Sigmoid colon (tissue), 7 donors: Measurements from ENCODE around the gene AGXT. TPM values are rescaled to one million over a fixed set of nuclear protein-coding genes. Genes with fewer than 3 reads are reported as not detected.

Source experiments
- DNase-seq: peaks from one replicate; pipeline ENCODE4 v3.0.0-alpha.2; 2019
- H3K27ac ChIP-seq, 4 donors: fragments of 200-600 bp; sonication (generic); one replicate each; pipeline ENCODE4 v1.5.1; 2016 to 2019; ENCODE audit warnings: mild to moderate bottlenecking in 1 of 4
- H3K27me3 ChIP-seq, 3 donors: fragments of 200-600 bp; sonication (generic); one replicate each; pipeline ENCODE4 v1.5.1; 2019; ENCODE audit warnings: mild to moderate bottlenecking in 1 of 3
- H3K36me3 ChIP-seq, 4 donors: fragments of 200-600 bp; sonication (generic); one replicate each; pipeline ENCODE4 v1.5.1; 2016 to 2019
- H3K4me1 ChIP-seq, 4 donors: fragments of 200-600 bp; sonication (generic); one replicate each; pipeline ENCODE4 v1.5.1; 2017 to 2019
- H3K4me3 ChIP-seq, 4 donors: fragments of 200-600 bp; sonication (generic); one replicate each; pipeline ENCODE4 v1.5.1; 2017 to 2019; ENCODE audit warnings: mild to moderate bottlenecking in 2 of 4, moderate library complexity in 1 of 4
- H3K9me3 ChIP-seq, 4 donors: fragments of 200-600 bp in 3 of 4; sonication (generic) in 3 of 4; one replicate each; pipeline versions ENCODE4 v1.5.1 to v1.6.1; 2013 to 2019
- EP300 ChIP-seq, 4 donors: sonication (generic); formaldehyde crosslinking; IDR thresholded peaks; one replicate each; pipeline ENCODE4 v1.6.1; 2017; ENCODE audit warnings: antibody characterized with exemption in 4 of 4
- POLR2A ChIP-seq, 2 donors: fragments of 450-650 bp; IDR thresholded peaks; one replicate each; pipeline ENCODE4 v1.6.1; 2016; ENCODE audit warnings: antibody characterized with exemption in 2 of 2, mild to moderate bottlenecking in 2 of 2, moderate library complexity in 2 of 2
- POLR2AphosphoS5 ChIP-seq, 4 donors: sonication (generic); formaldehyde crosslinking; IDR thresholded peaks; one replicate each; pipeline ENCODE4 v1.6.1; 2017; ENCODE audit warnings: antibody characterized with exemption in 4 of 4
- WGBS, 2 donors: extraction: QIAGEN DNeasy Blood & Tissue Kit; methylation state at CpG; one replicate each; pipeline ENCODE4 v1.1.7; 2013; 5-methylcytosine and 5-hydroxymethylcytosine counted together
- intact Hi-C: fragments of 100-400 bp; cut with DNase I; formaldehyde crosslinking; loops from one replicate; pipeline ENCODE4 v1.15.1; 2023
- polyA plus RNA-seq, 3 donors: library from polyadenylated mRNA; stranded (reverse); fragments of 200-250 nt; gene quantifications; one replicate each; pipeline ENCODE4 v1.2.3, GENCODE V29; 2013
- total RNA-seq, 4 donors: library from RNA; depleted of rRNA; stranded (reverse); fragments of >200 nt; gene quantifications; one replicate each; pipeline ENCODE4 v1.1.0, GENCODE V29; 2016
- TF ChIP-seq, protein P1 (sequence below), 4 experiments: fragments of 450-650 bp in 3 of 4; fragments of 200-600 bp in 1 of 4; IDR thresholded peaks; one replicate each; pipeline ENCODE4 v1.5.1; 2016 to 2019; ENCODE audit warnings: antibody characterized with exemption in 4 of 4, mild to moderate bottlenecking in 3 of 4, moderate library complexity in 2 of 4
- donor health status: healthy with polysubstance abuse.
- donor health status: Bipolar disorder and iron deficiency.
- donor health status: healthy.

Gene AGXT
- total and polyA plus RNA-seq, 7 donors, result 0.60 to 2.4 (median 1.6) TPM; not detected in 4

DNA sequence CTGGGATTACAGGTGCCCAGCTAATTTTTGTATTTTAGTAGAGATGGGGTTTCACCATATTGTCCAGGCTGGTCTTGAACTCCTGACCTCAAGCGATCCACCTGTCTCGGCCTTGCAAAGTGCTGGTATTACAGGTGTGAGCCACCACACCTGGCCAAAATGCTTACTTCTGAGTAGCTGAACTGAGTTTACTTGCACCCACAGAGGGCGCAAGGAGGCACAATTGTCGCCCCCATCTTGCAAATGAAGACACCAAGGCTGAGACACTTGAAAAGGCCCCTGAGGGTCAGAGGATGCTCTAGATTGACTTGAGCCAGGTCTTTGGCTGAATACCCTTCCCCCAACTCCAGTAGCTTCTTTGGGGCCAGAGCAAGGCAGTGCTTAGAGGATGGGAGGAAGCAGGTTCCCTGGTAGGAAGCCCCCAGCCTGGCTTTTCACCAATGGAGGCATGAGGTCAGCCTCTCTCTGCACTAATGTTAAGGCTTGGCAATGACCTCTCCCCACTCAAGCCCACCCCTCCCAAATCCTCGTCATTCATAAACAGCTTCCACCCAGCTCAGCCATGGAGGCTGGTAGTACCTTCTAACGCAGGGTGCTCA is 34.1 kb upstream of the AGXT start:
- DNase-seq, result no peak
- Histone ChIP-seq H3K27me3 (peaks cover 0 to 8% (median 8%) of the 10 kb centered on the region in 3 donors), H3K36me3 (no peaks in the 10 kb centered on the region), H3K9me3 (no peaks in the 10 kb centered on the region), H3K27ac (no peak overlapping the region), H3K4me3 (no peak overlapping the region), H3K4me1 (peaks cover 0 to 20% (median 13%) of the 10 kb centered on the region in 4 donors)
- WGBS, 2 donors, result 64 to 80% methylated on average over 6 of the region's 6 CpGs
- TF ChIP-seq EP300 (IDR thresholded peaks at IDR 0.05) (no peak), POLR2AphosphoS5 (IDR thresholded peaks at IDR 0.05) (no peak), POLR2A (IDR thresholded peaks at IDR 0.05) (no peak)
- TF ChIP-seq, protein P1, sequence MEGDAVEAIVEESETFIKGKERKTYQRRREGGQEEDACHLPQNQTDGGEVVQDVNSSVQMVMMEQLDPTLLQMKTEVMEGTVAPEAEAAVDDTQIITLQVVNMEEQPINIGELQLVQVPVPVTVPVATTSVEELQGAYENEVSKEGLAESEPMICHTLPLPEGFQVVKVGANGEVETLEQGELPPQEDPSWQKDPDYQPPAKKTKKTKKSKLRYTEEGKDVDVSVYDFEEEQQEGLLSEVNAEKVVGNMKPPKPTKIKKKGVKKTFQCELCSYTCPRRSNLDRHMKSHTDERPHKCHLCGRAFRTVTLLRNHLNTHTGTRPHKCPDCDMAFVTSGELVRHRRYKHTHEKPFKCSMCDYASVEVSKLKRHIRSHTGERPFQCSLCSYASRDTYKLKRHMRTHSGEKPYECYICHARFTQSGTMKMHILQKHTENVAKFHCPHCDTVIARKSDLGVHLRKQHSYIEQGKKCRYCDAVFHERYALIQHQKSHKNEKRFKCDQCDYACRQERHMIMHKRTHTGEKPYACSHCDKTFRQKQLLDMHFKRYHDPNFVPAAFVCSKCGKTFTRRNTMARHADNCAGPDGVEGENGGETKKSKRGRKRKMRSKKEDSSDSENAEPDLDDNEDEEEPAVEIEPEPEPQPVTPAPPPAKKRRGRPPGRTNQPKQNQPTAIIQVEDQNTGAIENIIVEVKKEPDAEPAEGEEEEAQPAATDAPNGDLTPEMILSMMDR (IDR thresholded peaks at IDR 0.05), result no peak
- intact Hi-C loops, result loop anchor here (10.0 kb wide), 1 partner anchor 270 kb away; the partner anchor contains the start of genes DUSP28 and RNPEPL1

DNA sequence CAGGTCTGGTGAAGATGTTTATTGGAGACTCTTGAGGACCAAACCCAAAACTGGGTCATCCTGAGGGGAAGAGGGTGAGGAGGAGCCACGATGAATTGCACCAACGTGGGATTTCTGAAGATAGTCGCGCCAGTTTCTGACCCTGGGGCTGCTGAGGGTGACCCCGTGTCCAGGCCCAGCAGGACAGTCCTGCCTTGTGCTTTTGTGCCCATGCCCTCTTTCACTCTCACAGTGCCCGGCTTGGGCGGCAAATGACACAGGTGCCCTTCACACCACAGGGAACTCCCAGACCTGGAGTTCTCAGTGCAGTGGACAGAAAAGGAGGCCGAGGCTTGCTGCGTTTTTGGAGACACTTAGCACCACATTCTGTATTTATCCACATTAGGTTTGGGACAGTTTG is 33.1 kb upstream of the AGXT start:
- DNase-seq, result no peak
- intact Hi-C loops, result loop anchor here (10.0 kb wide), 1 partner anchor 271 kb away; the partner anchor contains the start of genes DUSP28 and RNPEPL1
- no peak overlapping the region for H3K27ac ChIP-seq
- TF ChIP-seq, protein P1 (IDR thresholded peaks at IDR 0.05), result no peak
- H3K4me3 ChIP-seq, result no peak overlapping the region
- H3K27me3 ChIP-seq, result peaks cover 0 to 4% (median 4%) of the 10 kb centered on the region in 3 donors
- H3K4me1 ChIP-seq, result peaks cover 0 to 20% (median 13%) of the 10 kb centered on the region in 4 donors
- H3K9me3 ChIP-seq, result no peaks in the 10 kb centered on the region
- H3K36me3 ChIP-seq, result no peaks in the 10 kb centered on the region
- WGBS, 2 donors, result 60 to 76% methylated on average over 9 of the region's 9 CpGs

DNA sequence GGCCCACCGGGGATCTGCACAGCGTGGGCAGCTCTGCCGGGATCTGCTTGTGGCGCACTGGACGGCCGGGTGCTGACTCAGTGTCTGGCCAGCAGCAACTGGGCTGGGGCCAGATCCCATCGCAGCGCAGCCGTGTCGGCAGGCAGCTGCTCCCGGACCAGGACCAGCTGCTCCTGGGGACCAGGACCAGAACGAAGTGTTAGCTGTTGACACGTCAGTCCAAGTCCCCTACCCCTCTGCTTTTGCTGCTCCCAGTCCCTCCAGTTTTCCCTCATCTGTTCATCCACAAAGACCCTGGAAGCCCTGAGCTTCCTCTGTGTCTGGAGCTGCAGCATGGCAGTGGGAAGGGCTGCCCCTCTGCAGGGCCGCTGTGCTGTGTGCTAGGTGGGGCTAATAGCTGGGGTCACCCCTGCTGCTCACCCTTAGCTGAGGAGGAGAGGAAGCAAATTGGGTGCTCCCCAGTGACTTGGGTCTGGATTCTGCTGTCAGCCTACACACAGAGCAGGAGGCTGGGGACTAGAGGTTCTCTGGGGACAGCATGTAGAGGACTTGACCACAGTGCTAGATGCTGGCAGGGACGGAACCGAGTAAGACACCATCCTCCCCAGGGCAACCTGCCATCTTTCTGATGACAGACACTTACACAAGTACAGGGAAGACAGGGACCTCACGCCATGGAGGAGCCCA is 31.7 kb upstream of the AGXT start:
- no peaks in the 10 kb centered on the region for H3K36me3 ChIP-seq
- H3K9me3 ChIP-seq, result no peaks in the 10 kb centered on the region
- intact Hi-C loops, result loop anchor here (10.0 kb wide), 1 partner anchor 272 kb away; the partner anchor contains the start of genes DUSP28 and RNPEPL1
- DNase-seq, result peak; percentile 81
- no peak overlapping the region for H3K4me3 ChIP-seq
- TF ChIP-seq POLR2A (IDR thresholded peaks at IDR 0.05) (no peak), POLR2AphosphoS5 (IDR thresholded peaks at IDR 0.05) (no peak), EP300 (IDR thresholded peaks at IDR 0.05) (no peak)
- TF ChIP-seq, protein P1 (IDR thresholded peaks at IDR 0.05), result no peak
- peaks cover 0 to 13% (median 7%) of the 10 kb centered on the region in 4 donors for H3K4me1 ChIP-seq
- peaks cover 0 to 15% (median 15%) of the 10 kb centered on the region in 3 donors for H3K27me3 ChIP-seq
- WGBS, 2 donors, result 73 to 74% methylated on average over 17 of the region's 17 CpGs
- no peak overlapping the region for H3K27ac ChIP-seq

DNA sequence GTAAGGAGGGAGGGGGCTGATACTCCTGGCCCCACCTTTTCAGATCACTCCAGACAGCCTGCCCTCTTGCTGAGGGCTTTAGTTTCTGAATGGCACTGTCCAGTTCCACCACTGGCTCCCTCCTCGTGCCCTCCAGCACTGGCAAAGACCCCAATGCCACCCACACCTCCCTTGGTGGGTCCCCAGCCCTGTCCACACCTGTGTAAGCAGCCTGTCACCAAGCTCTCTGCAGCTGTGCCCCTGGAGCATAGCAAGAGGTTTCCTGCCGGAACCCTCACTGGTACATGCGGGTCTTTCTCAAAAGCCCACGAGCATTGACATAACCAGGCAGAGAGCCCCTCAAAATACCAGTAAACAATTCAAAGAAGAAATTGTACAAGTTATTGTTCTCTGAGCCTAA is 31.0 kb upstream of the AGXT start:
- H3K9me3 ChIP-seq, result no peaks in the 10 kb centered on the region
- peaks cover 0 to 20% (median 15%) of the 10 kb centered on the region in 3 donors for H3K27me3 ChIP-seq
- H3K4me1 ChIP-seq, result peaks cover 0 to 8% (median under 1%) of the 10 kb centered on the region in 4 donors
- WGBS, 2 donors, result 60 to 67% methylated on average over 4 of the region's 4 CpGs
- H3K4me3 ChIP-seq, result no peak overlapping the region
- no peak for TF ChIP-seq POLR2A (IDR thresholded peaks at IDR 0.05)
- no peak for TF ChIP-seq POLR2AphosphoS5 (IDR thresholded peaks at IDR 0.05)
- TF ChIP-seq, protein P1 (IDR thresholded peaks at IDR 0.05), result no peak
- H3K27ac ChIP-seq, result no peak overlapping the region
- no peak for DNase-seq
- no peaks in the 10 kb centered on the region for H3K36me3 ChIP-seq
- intact Hi-C loops, result loop anchor here (10.0 kb wide), 1 partner anchor 273 kb away; the partner anchor contains the start of genes DUSP28 and RNPEPL1
